Measurements from ENCODE around the gene ZMAT3.
"Not testable (repeated sequence)": the region's sequence is repeated elsewhere in the genome, so short reads cannot be mapped to it uniquely, and the experiment has no call there.

Gene ZMAT3

GRCh38 chr3:179068779-179069530 is 2.7 kb downstream of the ZMAT3 start:
- no peak for DNase-seq (ENCODE audit: low read depth)

- no peak for DNase-seq (ENCODE audit: low read depth)
These were observed 3.8 kb downstream of the ZMAT3 start for GRCh38 chr3:179067839-179068238.

- no peak for DNase-seq (ENCODE audit: low read depth)
These were observed 4.3 kb downstream of the ZMAT3 start for GRCh38 chr3:179067291-179067690.

GRCh38 chr3:179063945-179064560 is 7.6 kb downstream of the ZMAT3 start:
- DNase-seq (ENCODE audit: low read depth) = no peak

- no peak for DNase-seq (ENCODE audit: low read depth)
These were observed 15.3 kb downstream of the ZMAT3 start for GRCh38 chr3:179056326-179056725.

- not testable (repeated sequence) for DNase-seq (ENCODE audit: low read depth)
These were observed 17.0 kb downstream of the ZMAT3 start for GRCh38 chr3:179054565-179054964.

GRCh38 chr3:179046497-179047353 is 24.9 kb downstream of the ZMAT3 start:
- DNase-seq (ENCODE audit: low read depth) = no peak

GRCh38 chr3:179045719-179046402 is 25.7 kb downstream of the ZMAT3 start:
- DNase-seq (ENCODE audit: low read depth) = no peak

GRCh38 chr3:179038899-179039251 is 32.7 kb downstream of the ZMAT3 start:
- DNase-seq (ENCODE audit: low read depth) = not testable (repeated sequence)

GRCh38 chr3:179038216-179038898 is 33.3 kb downstream of the ZMAT3 start:
- no peak for DNase-seq (ENCODE audit: low read depth)

GRCh38 chr3:179037351-179037750 is 34.3 kb downstream of the ZMAT3 start:
- no peak for DNase-seq (ENCODE audit: low read depth)

- DNase-seq (ENCODE audit: low read depth) = no peak
These were observed 34.8 kb downstream of the ZMAT3 start for GRCh38 chr3:179036626-179037300.

GRCh38 chr3:179036226-179036625 is 35.4 kb downstream of the ZMAT3 start:
- DNase-seq (ENCODE audit: low read depth) = no peak

- no peak for DNase-seq (ENCODE audit: low read depth)
These were observed 36.4 kb downstream of the ZMAT3 start for GRCh38 chr3:179035232-179035631.

- not testable (repeated sequence) for DNase-seq (ENCODE audit: low read depth)
These were observed 38.3 kb downstream of the ZMAT3 start for GRCh38 chr3:179033304-179033657.

- DNase-seq (ENCODE audit: low read depth) = not testable (repeated sequence)
These were observed 38.9 kb downstream of the ZMAT3 start for GRCh38 chr3:179032454-179033303.

GRCh38 chr3:179029096-179029495 is 42.5 kb downstream of the ZMAT3 start:
- no peak for DNase-seq (ENCODE audit: low read depth)

- DNase-seq (ENCODE audit: low read depth) = no peak
These were observed 43.2 kb downstream of the ZMAT3 start for GRCh38 chr3:179028408-179028807.

GRCh38 chr3:179027326-179027900 is 44.2 kb downstream of the ZMAT3 start:
- DNase-seq (ENCODE audit: low read depth) = no peak

- DNase-seq (ENCODE audit: low read depth) = no peak
These were observed 45.0 kb downstream of the ZMAT3 start for GRCh38 chr3:179026636-179027035.
